H1 (cell line): ENCODE results near the gene ABI3BP. TPM values are rescaled to one million over a fixed set of nuclear protein-coding genes. Genes with fewer than 3 reads are reported as not detected.

Source experiments
- CTCF ChIA-PET: fragments of 300-600 bp; sonication (Branson Sonifier 250); formaldehyde crosslinking; loops from one replicate; lab custom pipeline; 2021; ENCODE audit not compliant: partially characterized antibody; lab: Charles Lee
- POLR2A ChIA-PET: fragments of 300-600 bp; sonication (Branson Sonifier 250); formaldehyde crosslinking; loops from one replicate; lab custom pipeline; 2021; ENCODE audit warnings: inconsistent platforms; ENCODE audit not compliant: partially characterized antibody; lab: Charles Lee
- DNase-seq, 2 experiments: peaks; one replicate each; pipeline versions ENCODE4 v3.0.0 to v3.0.0-alpha.2; 2010 to 2022; ENCODE audit warnings: low spot score in 2 of 2, low read depth in 1 of 2, mixed read lengths in 1 of 2
- FAIRE-seq: peaks from 2 replicates; lab custom pipeline; 2011; peaks lifted over from hg19 to GRCh38; lab: Jason Lieb, UNC
- H2AFZ ChIP-seq: 2 replicates; pipeline ENCODE4 v1.8.1; 2012; ENCODE audit warnings: low read length, inconsistent platforms
- H2AK5ac ChIP-seq: 2 replicates; pipeline ENCODE4 v1.6.1; 2013; ENCODE audit warnings: low read depth, low read length
- H2BK120ac ChIP-seq: replicated peaks from 2 replicates; pipeline ENCODE3; 2013; ENCODE audit warnings: low read depth, low read length, inconsistent platforms
- H2BK12ac ChIP-seq: 2 replicates; pipeline ENCODE4 v1.6.1; 2013; ENCODE audit warnings: low read depth, low read length
- H2BK15ac ChIP-seq: 2 replicates; pipeline ENCODE4 v1.6.1; 2013; ENCODE audit warnings: low read length
- H2BK20ac ChIP-seq: 2 replicates; pipeline ENCODE4 v1.6.1; 2013; ENCODE audit warnings: low read length
- H2BK5ac ChIP-seq: 2 replicates; pipeline ENCODE4 v1.6.1; 2013; ENCODE audit warnings: low read depth, low read length
- H3K14ac ChIP-seq: 2 replicates; pipeline ENCODE4 v1.6.1; 2013; ENCODE audit warnings: inconsistent platforms; ENCODE audit not compliant: insufficient read length
- H3K18ac ChIP-seq: 2 replicates; pipeline ENCODE4 v1.6.1; 2013; ENCODE audit warnings: low read length; ENCODE audit errors: extremely low read depth
- H3K23ac ChIP-seq: 2 replicates; pipeline ENCODE4 v1.6.1; 2013; ENCODE audit warnings: inconsistent platforms; ENCODE audit not compliant: insufficient read length
- H3K23me2 ChIP-seq: 2 replicates; pipeline ENCODE4 v1.6.1; 2013; ENCODE audit warnings: low read depth, low read length
- H3K27ac ChIP-seq: 2 replicates; pipeline ENCODE4 v1.6.1; 2011; ENCODE audit warnings: low read depth, low read length, inconsistent platforms
- H3K27me3 ChIP-seq, 4 experiments: replicated peaks in 1 of 4; 1 replicate in 1 of 4; 2 replicates in 3 of 4; pipeline versions ENCODE4 v1.6.1 to v1.8.1; 2011 to 2013; ENCODE audit warnings: low read length in 3 of 4, mild to moderate bottlenecking in 3 of 4, inconsistent platforms in 2 of 4, mixed read lengths in 2 of 4, moderate library complexity in 1 of 4; ENCODE audit not compliant: control insufficient read depth in 3 of 4, insufficient read depth in 3 of 4; ENCODE audit errors: extremely low read depth in 1 of 4
- H3K36me3 ChIP-seq, 4 experiments: 2 replicates each; pipeline versions ENCODE4 v1.6.1 to v1.8.1; 2011 to 2013; ENCODE audit warnings: mild to moderate bottlenecking in 4 of 4, low read length in 3 of 4, moderate library complexity in 2 of 4, control low read depth in 1 of 4, inconsistent platforms in 1 of 4; ENCODE audit not compliant: insufficient read depth in 4 of 4, control insufficient read depth in 2 of 4
- H3K4ac ChIP-seq: replicated peaks from 2 replicates; pipeline ENCODE3; 2013; ENCODE audit warnings: low read length, low read depth, mixed read lengths, inconsistent platforms; ENCODE audit not compliant: insufficient read length
- H3K4me1 ChIP-seq, 4 experiments: replicated peaks in 1 of 4; 1 replicate in 1 of 4; 2 replicates in 3 of 4; pipeline versions ENCODE4 v1.6.1 to v1.8.1; 2011 to 2013; ENCODE audit warnings: low read length in 3 of 4, inconsistent platforms in 2 of 4, mixed read lengths in 1 of 4; ENCODE audit not compliant: insufficient read depth in 4 of 4, control insufficient read depth in 3 of 4
- H3K4me2 ChIP-seq, 2 experiments: 2 replicates each; pipeline versions ENCODE4 v1.6.1 to v1.8.1; 2011 to 2013; ENCODE audit warnings: low read depth in 2 of 2, low read length in 2 of 2, control low read depth in 1 of 2, inconsistent platforms in 1 of 2, mild to moderate bottlenecking in 1 of 2; ENCODE audit not compliant: insufficient read depth in 1 of 2
- H3K4me3 ChIP-seq, 4 experiments: fragments of 200-600, 300-600 bp in 1 of 4; sonication (generic), shearing (Covaris generic), sonication (Bioruptor Twin) in 1 of 4; 2 replicates each; pipeline versions ENCODE4 v1.5.1 to v1.8.1; 2011 to 2016; ENCODE audit warnings: low read length in 4 of 4, low read depth in 3 of 4, control low read depth in 2 of 4, inconsistent platforms in 2 of 4, mild to moderate bottlenecking in 2 of 4, mixed read lengths in 1 of 4, moderate library complexity in 1 of 4; ENCODE audit not compliant: insufficient read depth in 2 of 4; ENCODE audit errors: extremely low read depth in 1 of 4
- H3K56ac ChIP-seq: replicated peaks from 2 replicates; pipeline ENCODE3; 2013; ENCODE audit warnings: low read depth, mild to moderate bottlenecking, mixed read lengths, low read length, inconsistent platforms; ENCODE audit not compliant: insufficient read length
- H3K79me1 ChIP-seq: 2 replicates; pipeline ENCODE4 v1.6.1; 2013; ENCODE audit warnings: low read depth, low read length, control low read depth
- H3K79me2 ChIP-seq, 2 experiments: 2 replicates each; pipeline versions ENCODE4 v1.6.1 to v1.8.1; 2012 to 2013; ENCODE audit warnings: low read length in 2 of 2, mild to moderate bottlenecking in 2 of 2, inconsistent platforms in 1 of 2; ENCODE audit not compliant: insufficient read depth in 2 of 2, control insufficient read depth in 1 of 2
- H3K9ac ChIP-seq, 4 experiments: replicated peaks in 1 of 4; 1 replicate in 1 of 4; 2 replicates in 3 of 4; pipeline versions ENCODE4 v1.6.1 to v1.8.1; 2011 to 2013; ENCODE audit warnings: low read depth in 3 of 4, low read length in 3 of 4, control low read depth in 2 of 4, mild to moderate bottlenecking in 2 of 4, moderate library complexity in 2 of 4, inconsistent platforms in 1 of 4; ENCODE audit errors: extremely low read depth in 1 of 4
- H3K9me3 ChIP-seq, 2 experiments: 2 replicates each; pipeline versions ENCODE4 v1.6.1 to v1.8.1; 2012 to 2013; ENCODE audit warnings: mild to moderate bottlenecking in 2 of 2, moderate library complexity in 2 of 2, control low read depth in 1 of 2, inconsistent platforms in 1 of 2, low read depth in 1 of 2, low read length in 1 of 2, mixed read lengths in 1 of 2; ENCODE audit not compliant: insufficient read depth in 2 of 2
- H4K20me1 ChIP-seq, 2 experiments: replicated peaks in 1 of 2; 2 replicates each; pipeline versions ENCODE3 to v1.8.1; 2011 to 2013; ENCODE audit warnings: inconsistent platforms in 2 of 2, low read length in 2 of 2, mild to moderate bottlenecking in 1 of 2; ENCODE audit not compliant: insufficient read depth in 2 of 2, control insufficient read depth in 1 of 2
- H4K5ac ChIP-seq: 2 replicates; pipeline ENCODE4 v1.6.1; 2013; ENCODE audit warnings: low read length, low read depth, mixed read lengths, inconsistent platforms; ENCODE audit not compliant: insufficient read length
- H4K8ac ChIP-seq: 2 replicates; pipeline ENCODE4 v1.8.0; 2013; ENCODE audit warnings: mild to moderate bottlenecking, moderate library complexity, low read length, inconsistent platforms; ENCODE audit not compliant: insufficient read depth; ENCODE audit errors: extremely low read depth
- H4K91ac ChIP-seq: replicated peaks from 2 replicates; pipeline ENCODE3; 2013; ENCODE audit warnings: low read length, mixed read lengths, inconsistent platforms; ENCODE audit not compliant: insufficient read length
- BCL11A ChIP-seq, 2 experiments: IDR thresholded peaks; one replicate each; pipeline ENCODE4 v1.6.1; 2011; ENCODE audit warnings: low read depth in 2 of 2, low read length in 2 of 2, mild to moderate bottlenecking in 2 of 2
- CBX5 ChIP-seq: fragments of 300-800, 300-1000 bp; sonication (generic); IDR thresholded peaks from 2 replicates; pipeline ENCODE4 v1.7.1; 2016; ENCODE audit warnings: antibody characterized with exemption, low read length, low read depth
- EGR1 ChIP-seq: IDR thresholded peaks from 2 replicates; pipeline ENCODE4 v1.6.1; 2011; ENCODE audit warnings: low read depth, low read length, borderline replicate concordance
- HDAC2 ChIP-seq, 2 experiments: fragments of 300-600 bp in 1 of 2; sonication (generic) in 1 of 2; IDR thresholded peaks; 2 replicates each; pipeline ENCODE4 v1.6.1; 2011 to 2012; ENCODE audit warnings: low read depth in 2 of 2, low read length in 2 of 2, mild to moderate bottlenecking in 2 of 2, moderate library complexity in 2 of 2, borderline replicate concordance in 1 of 2, inconsistent platforms in 1 of 2
- HDAC6 ChIP-seq: IDR thresholded peaks from one replicate; pipeline ENCODE4 v1.7.1; 2012; ENCODE audit warnings: low read depth, mild to moderate bottlenecking, inconsistent platforms, low read length, moderate library complexity
- MAFK ChIP-seq: IDR thresholded peaks from 2 replicates; pipeline ENCODE4 v1.6.1; 2012; ENCODE audit warnings: low read depth, mild to moderate bottlenecking, improper control_type of control experiment, low read length
- RXRA ChIP-seq: IDR thresholded peaks from 2 replicates; pipeline ENCODE4 v1.6.1; 2011; ENCODE audit warnings: low read depth, mild to moderate bottlenecking, low read length, moderate library complexity; ENCODE audit not compliant: insufficient read depth
- SP1 ChIP-seq: IDR thresholded peaks from 2 replicates; pipeline ENCODE4 v1.6.1; 2011; ENCODE audit warnings: low read depth, low read length
- SP2 ChIP-seq: IDR thresholded peaks from 2 replicates; pipeline ENCODE4 v1.6.1; 2012; ENCODE audit warnings: mild to moderate bottlenecking, low read length, inconsistent platforms
- SUZ12 ChIP-seq: fragments of 200-600 bp; sonication (generic); IDR thresholded peaks from 2 replicates; pipeline ENCODE4 v1.6.1; 2012; ENCODE audit warnings: mild to moderate bottlenecking, inconsistent platforms, low read length, moderate library complexity, mixed read lengths
- TAF7 ChIP-seq: optimal IDR thresholded peaks from 2 replicates; pipeline ENCODE3; 2011; ENCODE audit warnings: low read depth, mild to moderate bottlenecking, inconsistent platforms, low read length, moderate library complexity, borderline replicate concordance
- TEAD4 ChIP-seq: IDR thresholded peaks from 2 replicates; pipeline ENCODE4 v1.6.1; 2012; ENCODE audit warnings: low read depth, low read length, inconsistent platforms, mixed read lengths
- WGBS, 2 experiments: shearing (Covaris generic) in 1 of 2; methylation state at CpG; one replicate each; pipeline versions ENCODE4 v1.1.6 to v1.1.7; 2013 to 2015; ENCODE audit warnings: low lambda C conversion rate in 2 of 2, mixed read lengths in 2 of 2, inconsistent platforms in 1 of 2, low coverage in 1 of 2, missing lambda C conversion rate in 1 of 2; ENCODE audit not compliant: insufficient replicate concordance in 2 of 2, insufficient coverage in 1 of 2, insufficient read length in 1 of 2; ENCODE audit errors: extremely low coverage in 1 of 2, missing lambda C conversion rate in 1 of 2; 5-methylcytosine and 5-hydroxymethylcytosine counted together
- polyA plus RNA-seq, 7 experiments: library from polyadenylated mRNA; depleted of rRNA in 3 of 7; stranded (reverse) in 5 of 7; unstranded in 2 of 7; fragments of >200 nt in 5 of 7; fragments of 200-250 nt in 2 of 7; gene quantifications; 1 replicate in 5 of 7; 2 replicates in 1 of 7; 4 replicates in 1 of 7; pipeline versions ENCODE4 v1.2.1 to v1.2.3, GENCODE V29; 2011 to 2013; ENCODE audit warnings: missing spikeins in 2 of 7, mixed read lengths in 2 of 7
- total RNA-seq: library from RNA; stranded (reverse); fragmentation: NEBNext Ultra II Directional; extraction: Animal tissue kit (Norgen Biotek cat#: 25700); gene quantifications from 2 replicates; pipeline ENCODE4 v1.2.1, GENCODE V29; 2021

ABI3BP gene
- total and polyA plus RNA-seq, 2 of the 8 experiments (the other 6 are each of a cell fraction or from before 2014, with no cell fraction given) = 0.08 to 0.32 TPM

DNA sequence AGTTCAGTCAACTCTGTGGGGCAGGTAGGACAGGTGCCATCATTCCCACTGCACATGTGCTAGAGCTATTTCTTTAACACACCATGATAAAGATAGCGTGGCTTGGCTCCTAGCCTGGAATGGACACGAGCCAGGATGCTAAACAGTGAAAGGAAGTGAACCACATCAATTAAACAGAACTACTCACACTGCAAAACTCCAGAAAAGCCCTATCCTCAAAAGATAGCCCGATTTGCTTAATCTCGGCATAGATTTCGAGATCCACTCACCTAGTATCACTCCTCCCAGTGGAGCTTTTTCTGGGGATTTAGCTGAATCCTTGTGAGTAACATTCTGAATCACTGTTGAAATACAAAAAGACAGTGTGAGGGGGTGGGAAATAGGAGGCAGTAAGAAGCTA lies 118.0 kb downstream of the ABI3BP start:
- Histone ChIP-seq H3K79me2 (no peaks in the 10 kb centered on the region), H2AFZ (peak overlapping the region; percentile 71; the same call in 1 of the 2 replicates), H2BK120ac (no peak overlapping the region), H3K79me1 (no peaks in the 10 kb centered on the region), H3K4me1 (no peaks in the 10 kb centered on the region), H2BK20ac (no peak overlapping the region), H3K4me3 (no peak overlapping the region), H2BK12ac (no peak overlapping the region), H3K9ac (no peak overlapping the region; a peak in 1 of 7 replicates), H3K4ac (no peak overlapping the region), H3K4me2 (no peak overlapping the region), H2AK5ac (no peak overlapping the region), H3K56ac (no peak overlapping the region), H3K18ac (no peak overlapping the region), H3K23me2 (no peaks in the 10 kb centered on the region), H2BK5ac (no peak overlapping the region), H3K23ac (no peak overlapping the region), H3K27me3 (peaks cover 0 to 1% (median 0%) of the 10 kb centered on the region in 4 experiments; a peak in 1 of 7 replicates), H4K8ac (no peak overlapping the region), H3K9me3 (no peaks in the 10 kb centered on the region), H4K5ac (no peak overlapping the region), H3K36me3 (no peaks in the 10 kb centered on the region), H2BK15ac (no peak overlapping the region), H4K20me1 (no peaks in the 10 kb centered on the region), H4K91ac (no peak overlapping the region), H3K14ac (no peak overlapping the region), H3K27ac (no peak overlapping the region)
- POLR2A ChIA-PET = no interaction called here
- TF ChIP-seq EGR1 = no peak
- no peak for TF ChIP-seq CBX5
- TF ChIP-seq SP2 = no peak
- no peak for TF ChIP-seq SP1
- no peak for TF ChIP-seq MAFK
- no peak for TF ChIP-seq BCL11A (IDR thresholded peaks at IDR 0.05; ENCODE audit: low read depth in 2 of 2, low read length in 2 of 2)
- TF ChIP-seq HDAC2 (IDR thresholded peaks at IDR 0.05; ENCODE audit: borderline replicate concordance in 1 of 2, low read depth in 2 of 2, low read length in 2 of 2) = no peak
- no peak for TF ChIP-seq SUZ12
- TF ChIP-seq HDAC6 = no peak
- TF ChIP-seq RXRA = no peak
- TF ChIP-seq TAF7 = no peak
- no peak for TF ChIP-seq TEAD4
- FAIRE-seq (no peak), DNase-seq (no peak)
- WGBS, 2 experiments = 92% methylated on average over 5 of the region's 5 CpGs; no CpG with 5 or more reads in 1 of the 2 experiments
- CTCF ChIA-PET = interaction anchor here (1.5 kb wide), 1 partner anchor 30 kb away, joined by 3 read pairs; no protein-coding TSS in a partner anchor
